NCI-H146 (cell line): ENCODE data around the gene TSTD1.
"Not testable (repeated sequence)": the region's sequence is repeated elsewhere in the genome, so short reads cannot be mapped to it uniquely, and the experiment has no call there.

Source experiments
- DNase-seq: peaks from one replicate; lab custom pipeline; 2025; lab: John Stamatoyannopoulos, UW

The TSTD1 gene

DNA sequence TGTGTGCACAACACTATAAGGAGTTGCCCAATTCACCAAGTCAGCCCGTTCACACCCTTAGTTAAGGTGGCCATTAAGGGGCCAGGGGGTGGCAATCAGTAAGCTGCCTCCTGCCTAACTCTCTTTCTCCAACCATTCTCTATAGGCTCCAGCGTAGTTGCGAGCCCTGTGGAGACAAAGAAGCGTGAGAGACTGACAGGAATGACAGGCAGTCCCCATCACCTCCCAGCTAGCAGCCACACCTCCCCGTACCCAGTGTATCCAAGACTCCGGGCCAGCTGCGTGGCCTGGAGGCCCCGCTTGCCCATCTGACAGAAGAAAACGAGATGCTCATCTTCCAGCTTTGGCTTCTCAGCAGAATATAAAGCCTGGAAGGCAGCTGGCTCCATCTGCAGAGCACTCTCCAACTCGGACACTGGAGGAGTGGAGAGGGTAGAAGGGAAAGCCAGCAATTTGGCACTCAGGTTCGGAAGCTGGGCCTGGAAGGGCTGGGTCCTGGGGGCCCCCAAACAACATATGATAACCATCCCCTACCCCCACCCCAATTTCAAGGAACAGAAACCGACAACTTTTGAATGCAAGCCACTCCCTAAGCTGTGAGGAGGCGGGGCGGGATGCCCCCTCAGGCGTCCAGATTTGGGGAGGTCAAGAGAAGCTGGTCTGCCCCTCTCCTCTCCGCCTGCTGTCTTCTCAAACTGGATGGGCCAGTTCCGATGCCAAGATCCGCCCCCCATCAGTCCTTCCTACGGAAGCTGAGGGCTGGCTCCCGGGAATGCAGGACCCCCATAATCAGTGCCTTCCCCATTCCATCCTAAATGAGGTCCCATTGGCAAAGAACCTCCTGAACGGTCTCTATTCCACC lies 872 bp downstream of the TSTD1 start:
- DNase-seq, result peak; percentile 46

GRCh38 chr1:161033751-161034150 lies 5.0 kb downstream of the TSTD1 start:
- DNase-seq, result no peak

DNA sequence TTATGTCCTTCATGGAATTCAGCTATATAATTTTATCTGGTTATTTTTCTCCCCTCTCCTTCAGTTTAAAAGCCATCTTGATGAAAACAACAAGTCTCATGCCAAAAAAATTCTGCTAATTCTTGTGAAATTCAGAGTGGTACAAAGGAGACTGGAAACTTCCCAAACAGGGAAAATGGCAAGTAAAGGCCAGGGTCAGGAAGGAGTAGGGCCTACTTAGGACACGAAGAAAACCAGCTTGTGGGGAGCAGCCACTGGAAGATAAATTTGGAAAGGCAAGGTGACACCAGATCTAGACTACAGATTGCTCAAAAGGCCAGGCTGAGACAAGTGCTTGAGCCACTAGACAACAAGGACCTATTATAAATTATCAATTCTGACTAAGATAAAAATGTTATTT lies 6.4 kb downstream of the TSTD1 start:
- DNase-seq, result no peak

- DNase-seq, result no peak
Observed at GRCh38 chr1:161031874-161032273, 6.9 kb downstream of the TSTD1 start.

- DNase-seq, result not testable (repeated sequence)
Observed at GRCh38 chr1:161029466-161029865, 9.3 kb downstream of the TSTD1 start.

GRCh38 chr1:161026954-161027353 lies 11.8 kb downstream of the TSTD1 start:
- not testable (repeated sequence) for DNase-seq

DNA sequence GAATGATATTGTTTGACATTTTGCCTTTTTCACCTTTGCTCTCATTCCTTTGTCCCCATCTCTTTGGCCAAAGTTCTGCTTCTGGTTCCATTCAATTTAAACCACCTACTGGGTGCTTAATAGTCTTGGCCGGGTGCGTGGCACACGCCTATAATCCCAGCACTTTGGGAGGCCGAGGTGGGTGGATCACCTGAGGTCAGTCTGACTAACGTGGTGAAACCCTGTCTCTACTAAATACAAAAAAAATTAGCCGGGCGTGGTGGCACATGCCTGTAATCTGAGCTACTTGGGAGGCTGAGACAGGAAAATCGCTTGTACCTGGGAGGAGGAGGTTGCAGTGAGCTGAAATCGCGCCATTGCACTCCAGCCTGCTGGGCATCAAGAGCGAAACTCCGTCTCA lies 16.3 kb downstream of the TSTD1 start:
- DNase-seq, result not testable (repeated sequence)

- peak; percentile 5 for DNase-seq
Observed at GRCh38 chr1:161021970-161022353, 16.8 kb downstream of the TSTD1 start.

- peak; percentile 99 for DNase-seq
Observed at GRCh38 chr1:161021165-161021969, 17.4 kb downstream of the TSTD1 start.

- DNase-seq, result peak; percentile 81
Observed at GRCh38 chr1:161020509-161021164, 18.1 kb downstream of the TSTD1 start, which contains the start of gene F11R. Gene F11R, minus strand, starts transcription at chr1:161021152. Its CDS starts 79 bp downstream, at chr1:161021073.

GRCh38 chr1:161019751-161020495 lies 18.8 kb downstream of the TSTD1 start:
- DNase-seq, result peak; percentile 58

DNA sequence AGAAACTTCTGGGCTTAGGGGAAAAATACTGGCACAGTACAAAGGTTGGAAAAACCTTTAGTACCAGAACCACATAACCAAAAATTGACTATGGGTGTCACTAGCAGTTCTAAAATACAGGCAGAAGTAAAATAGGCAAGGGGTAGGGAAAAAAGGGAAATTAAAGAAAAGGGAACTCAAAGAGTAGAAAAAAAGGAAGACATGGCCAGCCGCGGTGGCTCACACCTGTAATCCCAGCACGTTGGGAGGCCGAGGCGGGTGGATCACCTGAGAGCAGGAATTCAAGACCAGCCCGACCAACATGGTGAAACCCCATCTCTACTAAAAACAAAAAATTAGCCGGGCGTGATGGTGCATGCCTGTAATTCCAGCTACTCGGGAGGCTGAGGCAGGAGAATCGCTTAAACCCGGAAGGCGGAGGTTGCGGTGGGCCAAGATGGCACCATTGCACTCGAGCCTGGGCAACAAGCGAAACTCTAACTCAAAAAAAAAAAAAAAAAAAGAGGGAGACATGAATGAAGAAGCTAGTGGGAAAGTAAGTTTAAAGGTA lies 19.6 kb downstream of the TSTD1 start:
- DNase-seq, result not testable (repeated sequence)

- DNase-seq, result no peak
Observed at GRCh38 chr1:161018631-161018930, 20.2 kb downstream of the TSTD1 start.

DNA sequence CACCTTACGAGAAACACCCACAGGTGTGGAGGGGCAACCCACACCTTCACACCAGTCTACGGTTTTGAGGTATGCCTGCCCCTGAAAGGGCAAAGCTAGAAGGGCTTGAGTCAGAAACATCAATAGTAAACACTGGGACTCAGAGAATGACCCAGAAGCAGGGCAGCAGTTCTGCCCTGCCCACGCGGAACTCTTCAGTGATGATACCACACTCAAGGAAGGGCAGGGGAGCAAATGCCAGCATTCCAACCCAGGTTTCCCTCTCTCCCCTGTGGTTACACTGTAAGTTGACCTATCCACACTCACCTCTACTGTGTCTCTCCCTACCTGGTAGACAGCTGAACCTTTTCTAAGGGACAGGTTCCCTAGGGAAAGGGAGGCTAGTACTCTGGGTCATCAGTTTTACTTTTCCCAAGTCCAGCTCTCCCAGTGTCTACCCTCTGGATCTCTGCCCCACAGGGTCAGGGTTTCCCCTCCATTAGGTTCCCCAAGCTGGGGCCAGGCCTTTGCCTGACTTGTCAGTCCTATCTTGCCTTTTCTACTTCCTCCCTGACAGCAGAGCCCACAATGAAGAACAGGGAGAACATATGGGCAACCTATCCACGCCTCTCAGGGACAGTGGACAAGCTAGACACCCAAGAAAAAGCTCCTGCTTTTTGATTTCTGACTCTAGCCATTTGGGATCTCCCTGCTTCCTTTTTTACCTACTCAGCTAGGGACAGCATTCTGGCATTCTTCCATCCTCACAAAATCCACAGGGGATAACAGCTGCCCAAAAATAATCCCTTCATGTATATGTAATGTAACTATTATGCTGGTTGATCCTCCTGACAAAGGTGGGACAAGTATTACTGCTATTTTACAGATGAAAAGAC lies 20.8 kb downstream of the TSTD1 start:
- DNase-seq, result no peak

GRCh38 chr1:161017181-161017580 lies 21.6 kb downstream of the TSTD1 start:
- DNase-seq, result not testable (repeated sequence)

GRCh38 chr1:161016683-161017082 lies 22.1 kb downstream of the TSTD1 start:
- not testable (repeated sequence) for DNase-seq

DNA sequence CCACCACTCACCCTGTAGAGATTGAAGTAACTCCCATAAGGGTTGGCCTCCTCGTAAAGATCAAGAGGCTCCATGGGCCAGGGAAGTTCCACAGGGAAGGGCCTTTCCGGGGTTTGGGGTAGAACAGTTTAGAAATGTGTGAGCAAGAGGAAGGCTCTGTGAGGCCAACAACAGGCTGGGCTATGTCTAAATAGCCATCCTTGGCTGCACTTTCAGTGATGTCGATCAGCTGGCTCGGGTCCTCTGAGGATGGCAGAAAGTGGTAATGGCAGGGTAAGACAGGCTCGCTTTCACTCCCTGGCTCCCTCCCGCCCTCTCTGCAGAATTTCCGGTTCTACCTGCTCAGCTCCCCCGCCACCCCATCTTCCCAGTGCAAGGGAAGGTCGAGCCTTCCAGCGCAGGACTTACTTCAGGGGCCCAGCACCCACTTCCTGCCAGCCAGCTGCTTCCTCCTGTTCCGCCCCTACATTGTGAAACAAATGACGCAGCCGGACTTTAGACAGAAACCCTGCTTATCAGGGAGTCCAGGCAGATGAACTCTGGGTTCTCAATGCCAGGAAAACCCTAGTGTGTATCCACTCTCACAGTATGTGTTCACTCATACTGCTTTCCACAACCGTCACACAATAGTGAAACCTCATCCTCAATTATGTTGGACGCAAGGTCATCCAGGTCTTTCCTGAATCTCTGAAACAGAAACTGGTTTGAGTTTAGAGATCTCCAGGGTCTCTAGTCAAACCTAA lies 25.1 kb downstream of the TSTD1 start:
- no peak for DNase-seq

DNA sequence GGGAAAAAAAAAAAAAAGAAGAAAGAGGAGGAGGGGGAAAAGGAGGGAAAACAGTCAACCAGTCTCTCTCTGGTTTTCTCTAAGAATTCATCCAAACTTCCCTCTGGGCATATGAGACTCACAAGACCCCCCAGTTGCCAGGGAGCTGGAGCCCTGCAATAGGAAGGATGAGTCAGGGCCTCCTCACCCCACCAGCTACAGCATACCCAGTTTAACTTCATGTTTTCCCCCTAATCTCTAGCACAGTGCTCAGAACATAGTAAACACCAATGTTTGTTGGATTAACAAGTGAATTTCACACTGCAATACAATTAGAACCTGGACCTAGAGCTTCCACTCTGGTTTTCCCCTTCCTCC lies 25.7 kb downstream of the TSTD1 start:
- no peak for DNase-seq

DNA sequence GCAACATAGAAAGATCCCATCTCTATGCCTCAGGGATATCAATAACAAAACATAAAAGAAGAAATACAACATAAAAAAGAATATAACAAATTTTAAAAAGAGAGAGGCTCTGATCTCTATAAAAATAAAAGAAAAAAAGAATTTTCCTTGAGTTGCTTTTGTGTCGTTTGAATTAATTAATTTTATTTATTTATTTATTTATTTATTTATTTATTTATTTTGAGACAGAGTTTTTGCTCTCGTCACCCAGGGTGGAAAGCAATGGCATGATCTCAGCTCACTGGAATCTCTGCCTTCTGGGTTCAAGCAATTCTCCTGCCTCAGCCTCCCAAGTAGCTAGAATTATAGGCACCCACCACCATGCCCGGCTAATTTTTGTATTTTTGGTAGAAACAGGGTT lies 26.3 kb downstream of the TSTD1 start:
- DNase-seq, result no peak
